GM18867 (cell line): Measurements from ENCODE around the gene SSX2IP.
"Not testable (repeated sequence)": the region's sequence is repeated elsewhere in the genome, so short reads cannot be mapped to it uniquely, and the experiment has no call there.

Experiments
- ATAC-seq: cut with Tn5 transposase; IDR thresholded peaks from one replicate; pipeline ENCODE4 v1.9.1; 2021; ENCODE audit warnings: mild to moderate bottlenecking, moderate library complexity; ENCODE audit not compliant: unreplicated experiment

SSX2IP gene, protein sequence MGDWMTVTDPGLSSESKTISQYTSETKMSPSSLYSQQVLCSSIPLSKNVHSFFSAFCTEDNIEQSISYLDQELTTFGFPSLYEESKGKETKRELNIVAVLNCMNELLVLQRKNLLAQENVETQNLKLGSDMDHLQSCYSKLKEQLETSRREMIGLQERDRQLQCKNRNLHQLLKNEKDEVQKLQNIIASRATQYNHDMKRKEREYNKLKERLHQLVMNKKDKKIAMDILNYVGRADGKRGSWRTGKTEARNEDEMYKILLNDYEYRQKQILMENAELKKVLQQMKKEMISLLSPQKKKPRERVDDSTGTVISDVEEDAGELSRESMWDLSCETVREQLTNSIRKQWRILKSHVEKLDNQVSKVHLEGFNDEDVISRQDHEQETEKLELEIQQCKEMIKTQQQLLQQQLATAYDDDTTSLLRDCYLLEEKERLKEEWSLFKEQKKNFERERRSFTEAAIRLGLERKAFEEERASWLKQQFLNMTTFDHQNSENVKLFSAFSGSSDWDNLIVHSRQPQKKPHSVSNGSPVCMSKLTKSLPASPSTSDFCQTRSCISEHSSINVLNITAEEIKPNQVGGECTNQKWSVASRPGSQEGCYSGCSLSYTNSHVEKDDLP

DNA sequence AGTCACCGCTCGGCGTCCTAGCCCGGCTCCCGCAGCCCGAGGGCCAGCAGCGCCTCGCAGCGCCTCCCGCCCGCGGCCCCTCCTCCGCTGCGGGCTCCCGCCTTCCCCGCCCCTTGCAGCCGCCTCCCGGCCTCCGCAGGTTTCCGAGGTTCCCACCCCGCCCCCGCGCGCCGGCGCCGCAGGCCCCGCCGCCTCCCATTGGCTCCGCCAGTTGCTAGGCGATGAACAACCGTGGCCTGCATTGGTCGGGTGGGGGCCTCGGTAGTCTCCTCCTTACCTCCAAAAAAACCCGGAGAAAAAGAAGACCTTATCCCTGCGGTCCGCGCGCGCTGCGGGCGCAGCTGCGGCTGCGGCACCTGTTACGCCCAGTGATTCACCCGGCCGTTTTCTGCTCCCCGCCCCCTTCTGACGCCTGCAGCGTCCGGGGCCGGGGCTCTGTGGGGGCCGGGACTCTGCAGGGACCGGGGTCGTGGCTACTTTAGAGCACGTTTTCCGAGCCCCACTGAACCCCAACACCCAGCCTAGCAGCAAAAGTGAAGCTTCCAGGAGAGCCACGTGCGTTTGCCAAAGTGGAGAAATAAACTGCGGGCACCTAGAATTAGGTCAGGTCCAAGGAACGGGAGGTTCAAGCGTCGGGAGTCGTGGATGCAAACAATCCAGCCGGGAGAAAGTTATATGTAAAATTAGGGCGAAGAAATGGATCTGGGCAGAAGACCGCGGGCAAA lies at the start of gene SSX2IP:
Gene SSX2IP, minus strand, starts transcription at position 65 of the 725 bp plus-strand sequence. CDS start 19,242 bp downstream, outside the sequence.
- peak; percentile 93 for ATAC-seq

DNA sequence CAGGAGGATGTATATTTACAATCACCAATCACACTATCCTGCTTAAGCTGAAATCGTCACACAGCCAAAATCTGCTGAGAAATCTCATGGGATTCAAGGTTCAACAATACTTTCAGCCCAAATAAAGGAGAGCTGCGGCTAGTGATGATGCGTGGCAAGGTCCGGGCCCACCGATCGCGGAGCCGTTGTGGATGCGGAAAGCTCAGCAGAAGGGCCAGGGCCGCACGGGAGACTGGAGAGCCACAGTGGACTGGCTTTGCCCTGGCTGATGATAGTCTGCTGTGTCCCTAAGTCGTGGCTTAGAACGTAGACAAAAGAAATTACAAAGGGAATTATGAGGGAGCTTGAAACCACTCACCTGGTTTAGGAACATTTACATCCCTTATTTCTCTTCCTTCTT lies 48.0 kb upstream of the SSX2IP start:
- no peak for ATAC-seq

DNA sequence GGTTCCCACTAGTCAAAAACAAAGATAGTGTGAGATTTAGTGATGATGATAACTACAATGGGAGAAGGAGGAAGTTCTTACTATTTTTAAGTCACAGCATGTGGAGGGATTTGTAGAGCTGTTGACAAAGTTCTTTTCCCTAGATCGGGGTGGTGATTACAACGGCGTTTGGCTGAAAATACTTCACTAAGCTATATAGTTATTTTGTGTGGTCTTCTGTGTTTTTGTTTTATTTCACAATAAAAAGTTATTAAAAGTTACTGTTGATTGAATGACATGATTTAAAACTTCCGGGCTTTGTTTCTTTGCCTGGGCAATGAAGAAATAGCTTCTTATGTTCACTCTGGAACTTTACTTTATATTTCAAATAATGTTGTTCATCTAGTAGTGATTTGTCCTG lies 47.3 kb upstream of the SSX2IP start:
- ATAC-seq: no peak

DNA sequence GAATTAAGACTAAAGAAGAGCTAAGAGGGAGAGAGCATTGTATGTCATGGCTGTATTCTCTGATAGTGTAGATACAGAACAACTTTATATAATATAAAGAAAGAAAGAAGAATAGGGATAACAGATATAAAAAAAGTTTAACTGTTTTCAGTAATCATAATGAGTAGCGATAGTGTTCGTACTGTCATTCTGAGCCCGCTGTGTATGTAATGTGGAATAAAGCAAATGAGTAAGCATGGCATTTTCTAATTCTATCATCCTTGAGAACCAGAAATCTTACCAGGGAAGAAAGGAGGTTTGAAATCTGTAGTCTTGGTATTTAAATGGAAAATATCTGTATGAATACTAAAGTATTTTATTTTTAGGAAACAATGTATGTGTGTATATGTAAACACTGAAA lies 46.7 kb upstream of the SSX2IP start:
- no peak for ATAC-seq

DNA sequence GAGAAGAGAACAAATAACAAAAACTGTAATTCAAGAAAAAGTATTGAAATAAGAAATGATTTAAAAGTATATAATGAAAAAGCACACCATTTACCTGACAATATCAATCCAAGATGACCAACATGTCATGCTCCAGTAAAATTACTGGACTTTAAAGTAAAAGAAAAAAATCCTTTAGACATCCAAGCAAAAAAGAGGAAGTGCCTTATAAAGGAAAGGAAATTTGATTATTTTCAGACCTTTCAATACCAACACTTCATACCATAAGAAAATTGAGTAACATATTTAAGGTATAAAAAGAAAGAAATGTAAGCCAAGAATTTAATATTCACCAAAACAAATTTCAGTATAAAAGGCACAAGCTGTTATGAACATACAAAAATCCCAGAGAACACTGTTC lies 46.2 kb upstream of the SSX2IP start:
- ATAC-seq: no peak

DNA sequence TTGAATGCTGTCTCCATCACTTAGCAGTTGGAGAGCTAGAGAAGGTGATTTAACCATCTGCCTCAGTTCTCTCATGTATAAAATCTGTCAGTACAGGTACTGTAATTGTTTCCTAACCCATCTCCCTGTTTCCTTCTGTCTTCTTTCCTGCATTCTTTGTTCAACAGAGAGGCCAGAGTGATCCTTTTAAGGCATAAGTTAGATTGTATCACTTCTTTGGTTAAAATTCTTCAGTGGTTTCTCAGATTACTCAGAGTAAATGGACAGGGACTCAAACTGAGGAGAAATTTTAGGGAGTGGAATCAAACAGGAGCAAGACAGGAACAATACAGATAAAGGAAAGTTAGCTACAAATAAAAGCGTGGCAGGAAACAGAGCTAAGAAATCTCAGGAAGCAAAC lies 45.2 kb upstream of the SSX2IP start:
- no peak for ATAC-seq

DNA sequence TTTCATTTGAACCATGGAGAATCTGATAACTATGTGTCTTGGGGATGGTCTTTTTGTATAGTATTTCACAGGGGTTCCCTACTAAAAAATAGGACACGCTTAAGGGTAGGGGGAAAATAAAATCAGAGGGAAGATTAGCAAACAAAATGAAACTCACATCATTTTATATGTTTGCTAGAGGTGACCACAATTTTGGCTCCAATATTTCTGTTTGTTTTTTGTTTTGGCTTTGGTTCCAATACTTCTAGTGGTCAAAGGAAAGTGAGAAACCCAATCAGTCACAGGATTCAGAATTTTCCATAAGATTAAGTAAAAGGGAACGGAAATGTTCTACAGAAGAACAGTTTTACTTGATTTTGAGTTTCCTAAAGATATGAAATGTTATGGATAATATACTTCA lies 42.3 kb upstream of the SSX2IP start:
- no peak for ATAC-seq

DNA sequence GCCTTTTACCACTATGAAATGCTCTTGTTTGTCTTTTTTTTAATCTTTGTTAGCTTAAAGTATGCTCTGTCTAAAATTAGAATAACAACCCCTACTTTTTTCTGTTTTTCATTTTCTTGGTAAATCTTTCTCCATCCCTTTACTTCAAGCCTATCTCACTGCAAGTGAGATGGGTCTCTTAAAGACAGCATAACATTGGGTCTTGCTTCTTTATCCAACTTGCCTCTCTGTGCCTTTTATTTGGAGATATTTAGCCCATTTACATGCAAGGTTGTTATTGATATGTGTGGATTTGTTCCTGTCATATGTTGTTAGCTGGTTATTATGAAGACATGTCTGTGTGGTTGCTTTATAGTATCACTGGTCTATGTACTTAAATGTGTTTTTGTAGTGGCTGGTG lies 41.3 kb upstream of the SSX2IP start:
- ATAC-seq: no peak

DNA sequence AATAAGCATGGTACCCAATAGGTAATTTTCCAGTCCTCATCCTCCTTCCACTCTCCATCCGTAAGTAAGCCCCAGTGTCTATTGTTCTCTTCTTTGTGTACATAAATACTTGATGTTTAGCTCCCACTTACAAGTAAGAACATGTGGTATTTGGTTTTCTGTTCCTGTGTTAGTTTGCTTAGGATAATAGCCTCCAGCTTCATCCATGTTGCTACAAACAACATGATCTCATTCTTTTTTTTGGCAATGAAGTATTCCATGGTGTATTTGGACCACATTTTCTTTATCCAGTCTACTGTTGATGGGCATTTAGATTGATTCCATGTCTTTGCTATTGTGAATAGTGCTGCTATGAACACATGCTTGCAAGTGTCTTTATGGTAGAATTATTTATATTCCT lies 37.5 kb upstream of the SSX2IP start:
- ATAC-seq: not testable (repeated sequence)

DNA sequence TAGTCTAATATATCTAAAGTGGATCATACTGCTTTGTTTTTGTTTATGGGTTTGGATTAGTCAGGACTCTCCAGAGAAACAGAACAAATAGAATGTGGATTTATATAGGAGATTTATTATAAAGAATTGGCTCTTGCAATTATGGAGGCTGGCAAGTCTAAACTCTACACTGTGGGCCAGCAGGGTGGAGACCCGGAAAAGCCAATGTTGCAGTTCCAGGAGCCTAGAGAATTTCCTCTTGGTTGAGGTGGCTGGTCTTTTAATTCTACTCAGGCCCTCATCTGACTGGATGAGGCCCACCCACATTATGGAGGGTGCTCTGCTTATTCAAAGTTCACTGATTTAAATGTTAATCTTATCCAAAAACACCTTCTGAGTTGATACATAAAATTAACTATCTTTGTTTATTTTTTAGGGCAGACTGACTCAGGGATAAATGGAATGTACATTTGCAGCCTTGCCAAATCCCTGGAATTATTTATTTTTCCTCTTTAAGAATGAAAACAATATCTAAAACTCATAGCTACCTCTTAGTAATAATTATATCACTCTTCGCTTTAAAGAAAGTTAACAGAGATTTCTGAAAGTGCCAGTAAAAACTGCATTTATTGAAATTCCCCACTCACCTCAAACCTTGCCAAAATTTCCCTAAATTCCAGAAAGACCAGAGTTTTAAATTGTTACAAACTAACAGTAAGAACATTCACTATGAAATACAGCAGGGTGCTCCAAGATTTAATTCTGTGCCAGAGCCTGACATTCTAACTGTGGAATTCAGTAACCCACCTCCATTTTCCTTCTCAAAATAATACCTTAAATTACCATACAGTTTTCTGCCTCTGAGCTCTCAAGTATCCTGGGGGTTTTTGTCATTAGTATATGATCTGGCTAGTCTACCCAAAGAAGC lies 36.6 kb upstream of the SSX2IP start:
- no peak for ATAC-seq

DNA sequence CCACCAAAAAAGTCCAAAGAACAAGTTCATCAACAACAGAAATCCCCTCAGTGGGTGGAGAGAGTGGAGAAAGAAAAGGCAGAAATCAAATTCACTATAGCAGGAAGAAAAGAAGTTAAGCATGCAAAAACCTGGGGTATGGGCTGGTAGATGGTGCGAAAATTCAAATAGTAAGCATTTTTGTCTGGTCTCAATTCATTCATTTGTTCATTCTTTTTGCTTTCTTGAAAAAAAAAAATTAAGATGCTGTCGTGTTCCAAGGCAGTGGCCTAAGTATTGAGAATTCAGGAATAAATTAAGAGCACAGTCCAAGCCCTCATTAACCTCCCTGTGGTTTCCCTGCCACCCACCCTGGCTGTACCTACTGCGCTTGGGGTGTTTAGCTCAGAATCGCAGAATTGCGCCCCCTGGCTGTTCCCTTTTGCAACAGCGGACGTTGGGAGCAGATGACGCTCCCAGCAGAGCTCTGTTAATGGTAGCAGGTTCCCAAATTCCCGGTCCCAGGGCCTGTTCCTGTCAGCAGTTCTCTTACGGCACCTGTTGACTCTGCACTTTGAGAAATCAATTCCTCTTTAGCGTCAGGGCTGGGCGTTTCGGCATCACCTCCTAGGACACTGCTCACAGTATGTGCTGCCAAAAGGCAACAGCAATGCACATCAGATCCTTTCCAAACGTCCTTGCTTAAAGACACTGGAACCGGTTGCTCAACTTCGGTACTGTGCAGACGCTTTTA lies 34.0 kb upstream of the SSX2IP start:
- no peak for ATAC-seq

DNA sequence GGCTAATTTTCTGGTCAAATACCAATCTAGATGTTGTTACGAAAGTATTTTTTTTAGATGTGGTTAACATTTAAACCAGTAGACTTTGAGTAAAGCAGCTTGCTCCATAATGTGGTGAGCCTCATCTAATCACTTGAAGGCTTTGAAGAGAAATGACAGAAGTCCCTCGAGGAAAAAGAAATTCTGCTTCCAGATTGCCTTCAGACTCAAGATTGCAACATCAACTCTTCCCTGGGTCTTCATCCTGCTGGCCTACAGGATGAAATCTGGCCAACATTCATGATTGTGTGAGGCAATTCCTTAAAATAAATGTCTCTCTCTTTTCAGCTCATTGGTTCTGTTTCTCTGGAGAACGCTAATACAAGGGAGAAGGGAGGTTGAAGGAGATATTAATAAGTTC lies 32.5 kb upstream of the SSX2IP start:
- ATAC-seq: no peak

DNA sequence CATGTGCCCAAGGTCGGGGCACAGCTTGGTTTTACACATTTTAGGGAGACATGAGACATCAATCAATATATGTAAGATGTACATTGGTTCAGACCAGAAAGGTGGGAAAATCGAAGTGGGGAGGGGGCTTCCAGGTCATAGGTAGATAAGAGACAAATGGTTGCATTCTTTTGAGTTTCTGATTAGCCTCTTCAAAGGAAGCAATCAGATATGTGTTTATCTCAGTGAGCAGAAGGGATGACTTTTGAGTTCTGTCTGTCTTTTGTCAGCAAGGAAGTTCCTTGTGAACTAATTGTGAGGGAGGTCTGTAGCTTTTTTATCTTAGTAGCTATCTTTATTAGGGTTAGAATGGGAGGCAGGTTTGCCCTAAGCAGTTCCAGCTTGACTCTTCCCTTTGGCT lies 31.6 kb upstream of the SSX2IP start:
- ATAC-seq: not testable (repeated sequence)

DNA sequence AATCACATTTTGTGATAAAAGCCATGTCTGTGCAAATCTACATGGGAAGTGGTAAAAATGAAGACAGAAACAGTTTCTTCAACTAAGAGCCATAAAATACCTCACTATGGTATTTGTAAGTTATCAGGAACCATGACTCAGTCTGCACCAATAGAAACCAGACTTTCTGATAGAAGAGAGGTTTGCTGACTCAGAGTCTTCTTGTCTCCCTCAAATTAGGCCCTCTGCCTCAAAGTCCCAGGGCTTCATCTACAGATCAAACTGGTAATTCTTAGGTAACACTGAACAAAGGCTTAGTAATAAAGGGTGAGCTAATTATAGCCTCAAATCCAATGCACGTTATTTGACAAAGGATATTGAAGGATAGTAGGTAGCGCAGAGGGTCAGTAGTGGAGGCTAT lies 30.9 kb upstream of the SSX2IP start:
- ATAC-seq: no peak

DNA sequence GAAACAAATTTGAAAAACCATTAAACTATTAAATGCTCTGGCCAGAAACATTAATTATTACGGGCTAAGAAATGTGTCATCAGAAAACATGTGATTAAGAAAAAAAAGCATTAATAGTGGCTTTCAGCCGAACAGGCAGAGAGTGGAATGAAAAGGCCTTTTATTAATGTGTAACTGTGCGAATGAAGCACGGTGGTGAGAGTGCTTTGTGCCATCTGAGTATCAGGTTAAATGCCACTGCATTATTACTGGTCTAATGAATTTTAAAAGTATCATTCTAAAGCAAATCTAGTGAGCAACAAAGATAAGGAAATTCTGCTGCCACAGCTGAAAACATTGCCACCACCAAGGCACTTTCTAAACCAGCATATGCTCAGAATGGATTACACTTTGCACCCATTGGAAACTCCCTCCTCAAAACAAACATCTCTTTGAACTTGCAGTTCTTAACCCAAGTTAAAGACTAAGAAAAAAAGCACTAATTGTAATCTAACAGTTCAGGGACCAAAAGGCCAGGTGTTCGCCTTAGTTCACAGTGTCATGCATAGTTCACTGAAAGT lies 30.0 kb upstream of the SSX2IP start:
- ATAC-seq: no peak

DNA sequence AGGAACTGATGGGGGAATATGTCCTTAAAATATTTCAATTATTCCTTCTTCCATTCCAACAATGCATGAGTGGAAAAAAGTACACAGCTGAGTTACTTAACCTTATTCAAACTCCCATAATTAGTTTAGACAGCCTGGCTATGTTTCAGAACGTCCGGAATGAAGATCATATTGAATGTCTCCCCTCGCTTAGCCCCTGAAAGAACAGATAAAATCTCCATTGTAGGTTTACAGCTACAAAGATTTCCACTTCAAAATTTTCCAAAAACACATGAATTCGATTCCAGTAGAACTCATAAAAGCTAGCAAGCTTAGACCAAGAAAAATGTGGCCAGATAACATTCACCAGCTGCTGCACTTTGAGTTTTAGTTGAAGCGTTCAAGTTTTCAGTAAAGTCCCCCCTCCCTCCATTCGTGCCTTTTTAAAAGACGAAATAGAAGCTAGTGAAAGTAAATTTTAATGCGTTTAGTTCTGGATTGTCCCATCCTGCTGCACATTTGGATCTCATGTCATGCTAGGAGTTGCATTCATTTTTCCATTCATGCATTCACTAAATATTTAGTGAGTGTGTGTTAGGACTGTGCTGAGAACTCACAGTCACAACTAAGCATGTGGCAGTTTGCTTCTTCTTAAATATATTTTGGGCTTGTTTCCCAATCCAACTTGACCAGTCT lies 29.4 kb upstream of the SSX2IP start:
- no peak for ATAC-seq

DNA sequence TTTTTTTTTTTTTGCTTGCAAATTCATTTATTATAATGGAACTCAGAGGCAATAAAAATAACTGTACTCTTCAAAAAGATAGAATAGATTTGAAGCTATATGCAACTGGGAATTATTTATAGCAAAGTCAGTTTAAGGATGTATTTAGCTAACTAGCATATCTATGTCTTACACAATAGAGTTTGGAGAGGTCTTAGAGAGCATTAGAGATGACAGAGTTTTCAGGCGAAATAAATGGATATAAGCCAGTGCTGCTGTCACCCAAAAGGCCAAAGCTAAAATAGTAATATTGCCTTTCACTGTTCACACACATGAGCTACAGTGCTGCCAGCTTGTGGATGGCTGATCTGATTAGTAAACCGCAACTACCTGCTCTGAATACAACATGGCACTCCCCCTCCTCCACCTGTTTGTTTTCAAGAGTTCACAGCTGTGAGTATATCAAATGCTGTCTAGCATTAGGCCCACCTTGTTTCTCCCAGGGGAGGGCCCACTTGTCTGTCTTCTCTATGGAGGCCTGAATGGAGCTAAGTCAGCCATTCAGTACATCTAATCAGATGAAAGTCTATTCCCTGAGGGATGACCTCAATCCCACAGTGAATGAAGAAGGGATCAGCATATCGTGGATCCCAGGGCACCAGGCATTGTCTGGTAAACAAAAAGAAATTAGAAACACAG lies 25.2 kb upstream of the SSX2IP start:
- no peak for ATAC-seq

DNA sequence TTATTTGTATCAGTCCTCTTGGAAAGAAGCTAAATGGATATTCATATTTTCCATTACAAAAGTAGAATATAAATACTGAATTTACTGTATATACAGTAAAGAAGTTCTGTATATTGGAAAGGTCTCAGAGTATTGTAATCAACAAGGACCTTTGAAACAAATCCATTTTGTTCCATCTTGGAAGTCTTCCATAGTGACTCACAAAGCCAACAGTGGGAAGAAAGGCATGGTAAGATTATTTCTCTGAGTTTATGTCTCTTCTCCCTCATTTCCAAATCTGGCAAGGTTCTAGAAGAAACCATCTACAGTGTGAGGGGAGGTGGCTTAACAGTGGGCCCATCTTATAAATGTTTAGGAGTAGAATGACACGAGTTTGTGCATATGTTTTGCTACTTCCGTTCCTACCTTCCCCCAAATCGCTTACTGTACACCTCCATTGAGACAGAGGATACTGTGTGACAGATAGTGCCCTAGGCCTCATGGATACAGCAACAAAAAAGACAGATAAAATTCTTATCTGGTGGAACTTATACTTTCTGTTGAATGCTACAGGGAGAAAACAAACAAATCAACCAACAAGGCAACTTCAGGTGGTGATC lies 22.1 kb upstream of the SSX2IP start:
- ATAC-seq: no peak
